GM12873 (cell line): ENCODE data around the gene CFAP97D2.

Experiments used
- TF ChIP-seq, protein P1 (sequence below): IDR thresholded peaks from 2 replicates; pipeline ENCODE4 v1.5.1; 2012; ENCODE audit warnings: low read depth, mild to moderate bottlenecking, moderate library complexity, low read length, control low read depth; ENCODE audit not compliant: insufficient read depth; ENCODE audit errors: missing control alignments

The CFAP97D2 gene

DNA sequence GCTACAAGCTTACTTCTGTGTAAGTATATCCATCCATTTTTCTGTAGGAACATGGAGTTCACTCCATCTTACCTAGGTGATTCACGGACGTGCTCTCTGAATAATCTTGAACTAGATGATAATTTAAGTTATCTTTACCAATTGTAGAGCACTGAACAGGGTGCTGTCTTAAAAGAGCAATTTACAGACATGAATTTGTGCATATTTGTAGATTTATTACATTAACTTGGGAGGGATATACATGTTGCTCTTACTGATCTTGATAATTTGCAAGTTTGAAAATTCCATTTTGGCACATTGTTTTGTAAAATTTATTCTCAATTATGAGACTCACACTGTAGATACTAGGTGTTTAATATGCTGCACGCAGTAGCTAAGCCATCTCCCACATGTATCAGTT is 64.9 kb downstream of the CFAP97D2 start:
- TF ChIP-seq, protein P1, sequence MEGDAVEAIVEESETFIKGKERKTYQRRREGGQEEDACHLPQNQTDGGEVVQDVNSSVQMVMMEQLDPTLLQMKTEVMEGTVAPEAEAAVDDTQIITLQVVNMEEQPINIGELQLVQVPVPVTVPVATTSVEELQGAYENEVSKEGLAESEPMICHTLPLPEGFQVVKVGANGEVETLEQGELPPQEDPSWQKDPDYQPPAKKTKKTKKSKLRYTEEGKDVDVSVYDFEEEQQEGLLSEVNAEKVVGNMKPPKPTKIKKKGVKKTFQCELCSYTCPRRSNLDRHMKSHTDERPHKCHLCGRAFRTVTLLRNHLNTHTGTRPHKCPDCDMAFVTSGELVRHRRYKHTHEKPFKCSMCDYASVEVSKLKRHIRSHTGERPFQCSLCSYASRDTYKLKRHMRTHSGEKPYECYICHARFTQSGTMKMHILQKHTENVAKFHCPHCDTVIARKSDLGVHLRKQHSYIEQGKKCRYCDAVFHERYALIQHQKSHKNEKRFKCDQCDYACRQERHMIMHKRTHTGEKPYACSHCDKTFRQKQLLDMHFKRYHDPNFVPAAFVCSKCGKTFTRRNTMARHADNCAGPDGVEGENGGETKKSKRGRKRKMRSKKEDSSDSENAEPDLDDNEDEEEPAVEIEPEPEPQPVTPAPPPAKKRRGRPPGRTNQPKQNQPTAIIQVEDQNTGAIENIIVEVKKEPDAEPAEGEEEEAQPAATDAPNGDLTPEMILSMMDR = no peak

DNA sequence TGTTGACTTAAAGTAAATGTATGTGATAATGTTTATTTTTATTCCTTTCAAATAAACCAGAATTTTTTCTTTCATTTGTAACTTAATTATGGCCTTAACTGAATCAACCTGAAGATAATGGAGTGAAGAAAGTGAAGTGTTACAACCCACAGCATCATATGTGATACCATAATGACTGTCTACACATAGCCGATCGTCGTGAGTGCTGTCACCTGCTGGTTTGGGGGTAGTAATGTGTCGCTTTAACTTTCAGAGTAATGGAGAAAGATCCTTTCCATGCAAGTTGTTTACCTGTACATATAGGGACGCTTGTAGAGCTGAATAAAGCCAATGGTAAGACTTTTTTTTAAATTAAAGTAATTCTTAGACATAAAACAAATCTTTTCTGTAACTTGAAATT is 65.6 kb downstream of the CFAP97D2 start:
- TF ChIP-seq, protein P1 = no peak

DNA sequence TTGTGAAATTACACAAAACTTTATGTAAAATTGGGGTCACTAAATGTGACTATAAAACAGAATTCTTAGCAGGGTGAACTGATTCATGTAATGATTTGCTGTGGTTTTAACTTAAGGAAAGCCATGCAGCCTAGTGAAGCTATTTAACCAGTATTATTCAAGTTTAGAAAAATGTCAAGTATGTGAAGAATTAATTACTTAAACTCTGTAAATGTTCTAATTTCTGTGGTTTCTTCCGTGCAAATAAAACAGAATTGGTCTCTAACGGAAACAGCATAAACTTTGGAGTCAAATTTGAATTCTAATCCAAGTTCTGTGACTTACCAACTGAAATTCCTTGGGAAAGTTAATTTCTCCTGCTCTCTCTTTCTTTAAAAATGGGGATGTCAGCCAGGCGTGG is 69.0 kb downstream of the CFAP97D2 start:
- TF ChIP-seq, protein P1 = no peak

DNA sequence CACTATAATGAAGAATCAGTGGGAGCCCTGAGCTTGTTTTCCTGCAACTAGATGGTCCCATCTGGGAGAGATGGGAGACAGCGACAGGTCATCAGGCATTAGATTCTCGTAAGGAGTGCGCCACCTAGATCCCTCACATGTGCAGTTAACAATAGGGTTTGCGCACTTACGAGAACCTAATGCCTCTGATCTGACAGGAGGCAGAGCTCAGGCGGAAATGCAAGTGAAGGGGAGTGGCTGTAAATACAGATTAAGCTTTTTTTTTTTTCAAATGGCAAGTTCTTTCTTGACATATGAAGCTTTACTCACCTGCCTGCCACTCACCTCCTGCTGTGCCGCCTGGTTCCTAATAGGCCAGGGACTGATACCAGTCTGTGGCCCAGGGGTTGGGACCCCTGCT is 70.0 kb downstream of the CFAP97D2 start:
- TF ChIP-seq, protein P1 = no peak

DNA sequence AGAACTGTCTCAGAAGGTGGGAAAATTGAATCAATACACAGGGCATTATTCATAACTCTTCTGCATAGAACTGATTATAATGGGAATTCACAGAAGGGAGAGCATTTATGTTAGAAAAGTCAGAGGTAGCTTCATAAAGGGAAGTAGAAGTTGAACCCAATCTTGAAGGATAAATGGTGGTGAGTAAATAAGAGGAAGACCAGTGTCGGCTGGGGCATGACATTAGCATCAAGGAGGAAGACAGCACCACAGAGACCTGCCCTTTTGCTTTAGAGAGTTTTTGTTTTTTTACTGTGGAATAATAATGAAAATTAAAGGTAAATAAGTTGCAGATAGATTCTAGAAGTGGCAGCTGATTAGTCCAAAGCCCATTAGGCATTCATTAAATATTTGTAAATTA is 77.5 kb downstream of the CFAP97D2 start:
- TF ChIP-seq, protein P1 = no peak

DNA sequence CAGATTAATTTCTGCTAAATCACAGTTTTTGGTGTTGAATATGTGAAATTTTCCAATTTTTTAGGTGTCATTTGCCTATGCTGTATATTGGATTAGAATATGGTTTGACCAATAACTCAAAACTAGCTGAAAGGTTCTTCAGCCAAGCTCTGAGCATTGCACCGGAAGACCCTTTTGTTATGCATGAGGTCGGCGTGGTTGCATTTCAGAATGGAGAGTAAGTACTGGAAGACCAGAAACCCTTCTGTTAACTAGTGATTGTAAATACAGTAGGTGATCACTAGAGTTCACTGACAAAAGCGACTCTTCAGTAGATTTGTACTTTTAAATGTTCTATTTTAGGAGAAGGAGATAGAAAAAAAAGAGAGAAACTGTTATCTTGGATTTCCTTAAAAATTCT is 78.0 kb downstream of the CFAP97D2 start:
- TF ChIP-seq, protein P1 = no peak

DNA sequence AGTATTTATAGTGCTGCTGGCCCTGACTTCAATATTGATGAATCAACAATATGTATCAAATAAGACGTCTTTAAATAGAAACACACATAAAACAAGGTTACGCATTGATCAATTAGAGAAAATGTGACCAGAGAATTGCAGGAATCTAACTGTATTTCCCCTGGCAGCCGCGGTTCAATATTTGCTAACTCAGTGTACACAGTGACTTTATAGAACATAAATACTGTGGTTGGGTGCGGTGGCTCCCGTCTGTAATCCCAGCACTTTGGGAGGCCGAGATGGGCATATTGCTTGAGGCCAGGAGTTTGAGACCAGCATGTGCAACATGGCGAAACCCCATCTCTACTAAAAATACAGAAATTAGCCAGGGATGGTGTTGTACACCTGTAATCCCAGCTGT is 79.5 kb downstream of the CFAP97D2 start:
- TF ChIP-seq, protein P1 = no peak
